HG02642 (cell line): ENCODE data around the gene SMPD1.
"Not testable (repeated sequence)": the region's sequence is repeated elsewhere in the genome, so short reads cannot be mapped to it uniquely, and the experiment has no call there.

Experiments
- ATAC-seq: cut with Tn5 transposase; IDR thresholded peaks from one replicate; pipeline ENCODE4 v1.9.1; 2021; ENCODE audit warnings: mild to moderate bottlenecking; ENCODE audit not compliant: unreplicated experiment, poor library complexity

Gene SMPD1

DNA sequence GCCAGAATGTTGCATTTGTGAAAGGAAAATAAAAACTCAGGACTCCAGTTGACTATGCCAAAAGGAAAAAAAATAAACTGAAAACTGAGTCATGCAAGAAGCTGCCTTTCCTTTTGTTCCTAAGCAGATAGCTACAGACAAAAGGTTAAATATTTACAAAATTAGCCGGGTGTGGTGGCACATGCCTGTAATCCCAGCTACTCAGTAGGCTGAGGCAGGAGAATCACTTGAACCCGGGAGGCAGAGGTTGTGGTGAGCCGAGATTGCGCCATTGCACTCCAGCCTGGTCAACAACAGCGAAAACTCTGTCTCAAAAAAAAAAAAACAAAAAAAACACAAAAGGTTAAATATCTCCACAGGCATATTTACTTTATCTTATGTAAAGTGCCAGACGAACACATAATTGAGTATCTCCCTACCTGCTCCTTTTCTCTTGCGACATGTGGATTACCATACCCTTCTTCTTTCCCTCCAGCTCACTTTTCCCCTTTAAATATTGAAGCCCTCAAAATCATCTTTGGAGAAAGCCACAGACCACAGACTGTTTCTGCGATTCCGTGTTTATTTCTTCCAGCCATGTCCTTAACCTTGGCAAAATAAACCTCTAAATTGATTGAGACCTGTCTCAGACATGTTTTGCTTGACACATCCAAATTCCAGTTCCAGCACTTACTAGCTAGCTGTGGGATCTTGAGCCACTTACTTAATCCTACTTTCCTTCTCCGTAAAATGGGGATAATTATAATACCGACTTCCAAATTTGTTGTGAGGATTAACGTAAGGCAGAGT lies 2.3 kb upstream of the SMPD1 start:
- ATAC-seq, result no peak

DNA sequence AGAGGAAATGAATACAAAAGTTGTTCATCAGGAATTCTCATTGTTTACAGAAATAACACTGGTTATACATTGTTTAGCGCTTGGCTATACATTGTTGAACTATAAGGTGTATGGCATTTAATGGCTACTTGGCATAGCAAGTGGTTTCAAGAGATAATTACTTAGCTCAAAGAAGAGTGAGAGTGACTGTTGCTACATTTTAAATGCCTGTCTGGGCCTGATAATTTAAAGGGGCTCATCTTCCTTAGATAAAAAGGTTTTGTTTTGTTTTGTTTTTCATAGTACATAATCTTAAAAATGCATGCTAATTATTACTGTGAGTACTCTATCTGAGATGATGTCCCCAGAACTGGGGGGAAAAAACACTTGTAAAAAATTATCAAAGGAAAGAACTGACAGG lies 1.5 kb upstream of the SMPD1 start:
- ATAC-seq, result no peak

DNA sequence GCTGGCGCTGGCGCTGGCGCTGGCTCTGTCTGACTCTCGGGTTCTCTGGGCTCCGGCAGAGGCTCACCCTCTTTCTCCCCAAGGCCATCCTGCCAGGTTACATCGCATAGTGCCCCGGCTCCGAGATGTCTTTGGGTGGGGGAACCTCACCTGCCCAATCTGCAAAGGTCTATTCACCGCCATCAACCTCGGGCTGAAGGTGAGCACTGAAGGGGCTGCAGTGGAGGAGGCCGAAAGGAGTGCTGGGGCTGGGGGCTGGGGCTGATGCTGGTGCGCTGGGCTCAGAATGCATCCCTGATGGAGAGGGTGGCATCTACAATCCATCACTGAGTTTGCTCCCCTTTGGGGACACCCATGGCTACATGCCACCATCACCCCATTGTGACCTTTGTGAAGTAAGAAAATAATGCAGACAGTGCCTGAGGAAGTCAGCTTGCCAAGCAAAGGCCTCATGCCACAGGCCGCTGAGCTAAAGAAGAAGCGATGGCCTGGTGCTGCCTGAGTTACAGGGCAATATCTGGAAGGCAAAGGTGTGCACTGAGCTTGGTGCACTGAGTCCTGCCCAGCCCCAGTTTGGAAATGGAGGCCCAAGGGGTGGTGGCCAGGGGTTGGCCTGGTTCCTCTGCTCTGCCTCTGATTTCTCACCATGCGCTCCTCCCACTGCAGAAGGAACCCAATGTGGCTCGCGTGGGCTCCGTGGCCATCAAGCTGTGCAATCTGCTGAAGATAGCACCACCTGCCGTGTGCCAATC lies 620 bp downstream of the SMPD1 start:
- no peak for ATAC-seq

DNA sequence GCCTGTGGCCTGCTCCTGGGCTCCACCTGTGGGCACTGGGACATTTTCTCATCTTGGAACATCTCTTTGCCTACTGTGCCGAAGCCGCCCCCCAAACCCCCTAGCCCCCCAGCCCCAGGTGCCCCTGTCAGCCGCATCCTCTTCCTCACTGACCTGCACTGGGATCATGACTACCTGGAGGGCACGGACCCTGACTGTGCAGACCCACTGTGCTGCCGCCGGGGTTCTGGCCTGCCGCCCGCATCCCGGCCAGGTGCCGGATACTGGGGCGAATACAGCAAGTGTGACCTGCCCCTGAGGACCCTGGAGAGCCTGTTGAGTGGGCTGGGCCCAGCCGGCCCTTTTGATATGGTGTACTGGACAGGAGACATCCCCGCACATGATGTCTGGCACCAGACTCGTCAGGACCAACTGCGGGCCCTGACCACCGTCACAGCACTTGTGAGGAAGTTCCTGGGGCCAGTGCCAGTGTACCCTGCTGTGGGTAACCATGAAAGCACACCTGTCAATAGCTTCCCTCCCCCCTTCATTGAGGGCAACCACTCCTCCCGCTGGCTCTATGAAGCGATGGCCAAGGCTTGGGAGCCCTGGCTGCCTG lies 1.4 kb downstream of the SMPD1 start:
- no peak for ATAC-seq

DNA sequence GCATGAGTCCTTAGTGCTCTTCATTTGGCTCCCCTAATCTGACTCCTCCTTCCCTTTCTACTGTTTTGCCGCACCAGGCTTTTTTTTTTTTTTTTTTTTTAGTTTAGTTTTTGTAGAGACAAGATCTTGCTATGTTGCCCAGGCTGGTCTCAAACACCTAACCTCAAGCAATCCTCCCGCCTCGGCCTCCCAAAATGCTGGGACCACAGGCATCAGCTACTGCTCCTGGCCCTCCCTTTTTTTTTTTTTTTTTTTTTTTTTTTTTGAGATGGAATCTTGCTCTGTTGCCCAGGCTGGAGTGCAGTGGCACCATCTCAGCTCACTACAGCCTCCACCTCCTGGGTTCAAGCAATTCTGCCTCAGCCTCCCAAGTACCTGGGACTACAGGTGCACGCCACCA lies 2.0 kb downstream of the SMPD1 start:
- not testable (repeated sequence) for ATAC-seq

DNA sequence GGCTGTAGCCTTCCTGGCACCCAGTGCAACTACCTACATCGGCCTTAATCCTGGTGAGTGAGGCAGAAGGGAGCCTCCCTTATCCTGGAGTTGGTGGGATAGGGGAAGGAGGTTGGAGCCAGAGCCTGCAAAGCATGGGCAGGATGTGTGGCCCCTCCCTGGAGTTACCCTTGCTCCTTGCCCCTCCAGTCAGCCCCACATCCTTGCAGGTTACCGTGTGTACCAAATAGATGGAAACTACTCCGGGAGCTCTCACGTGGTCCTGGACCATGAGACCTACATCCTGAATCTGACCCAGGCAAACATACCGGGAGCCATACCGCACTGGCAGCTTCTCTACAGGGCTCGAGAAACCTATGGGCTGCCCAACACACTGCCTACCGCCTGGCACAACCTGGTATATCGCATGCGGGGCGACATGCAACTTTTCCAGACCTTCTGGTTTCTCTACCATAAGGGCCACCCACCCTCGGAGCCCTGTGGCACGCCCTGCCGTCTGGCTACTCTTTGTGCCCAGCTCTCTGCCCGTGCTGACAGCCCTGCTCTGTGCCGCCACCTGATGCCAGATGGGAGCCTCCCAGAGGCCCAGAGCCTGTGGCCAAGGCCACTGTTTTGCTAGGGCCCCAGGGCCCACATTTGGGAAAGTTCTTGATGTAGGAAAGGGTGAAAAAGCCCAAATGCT lies 3.9 kb downstream of the SMPD1 start:
- no peak for ATAC-seq

DNA sequence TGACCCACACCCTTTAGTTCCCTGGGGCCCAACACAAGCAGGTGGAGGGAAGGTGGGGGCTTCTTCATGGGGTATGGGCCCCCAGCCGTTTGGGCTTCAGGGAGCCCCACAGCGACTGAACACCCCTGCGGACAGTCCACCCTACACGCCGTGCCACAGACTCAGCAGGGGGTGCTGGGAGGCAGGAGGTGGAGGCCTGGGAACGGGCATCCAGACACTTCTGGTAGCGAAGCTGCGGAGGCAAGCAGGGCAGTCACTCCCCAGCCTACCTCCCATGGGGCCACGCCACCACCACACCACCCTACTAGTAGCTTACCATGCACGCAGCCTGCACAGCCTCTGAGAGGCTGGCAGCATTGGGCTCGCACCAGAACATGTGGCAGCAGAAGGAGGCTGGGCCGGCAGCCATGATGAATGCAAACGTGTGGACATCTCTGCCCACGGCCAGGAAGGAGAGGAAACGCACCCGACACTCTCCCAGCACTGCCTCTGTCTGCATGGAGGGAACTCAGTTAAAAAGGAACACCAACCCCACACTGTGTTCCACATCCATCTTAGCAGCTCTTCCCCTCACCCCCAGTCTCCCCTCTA lies 5.3 kb downstream of the SMPD1 start:
- no peak for ATAC-seq

DNA sequence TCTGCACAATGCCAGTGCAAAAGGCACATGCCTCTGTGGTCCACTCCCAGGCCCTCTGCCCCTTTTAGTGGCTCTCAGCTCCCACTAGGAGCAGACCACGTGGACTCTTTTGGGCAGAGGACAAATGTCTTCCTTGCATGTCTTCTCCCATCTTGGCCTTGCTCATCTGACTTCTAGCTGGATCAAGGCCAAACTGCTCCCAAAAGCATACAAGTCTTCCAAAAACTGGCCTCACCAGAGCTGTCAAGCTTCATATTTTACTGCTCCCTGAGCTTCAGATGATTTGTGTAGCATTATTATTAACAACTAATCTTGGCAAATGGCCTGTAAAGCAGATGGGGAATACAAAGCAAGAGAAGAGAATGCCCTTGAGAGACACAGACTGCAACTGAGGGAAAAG lies 6.9 kb downstream of the SMPD1 start:
- no peak for ATAC-seq

DNA sequence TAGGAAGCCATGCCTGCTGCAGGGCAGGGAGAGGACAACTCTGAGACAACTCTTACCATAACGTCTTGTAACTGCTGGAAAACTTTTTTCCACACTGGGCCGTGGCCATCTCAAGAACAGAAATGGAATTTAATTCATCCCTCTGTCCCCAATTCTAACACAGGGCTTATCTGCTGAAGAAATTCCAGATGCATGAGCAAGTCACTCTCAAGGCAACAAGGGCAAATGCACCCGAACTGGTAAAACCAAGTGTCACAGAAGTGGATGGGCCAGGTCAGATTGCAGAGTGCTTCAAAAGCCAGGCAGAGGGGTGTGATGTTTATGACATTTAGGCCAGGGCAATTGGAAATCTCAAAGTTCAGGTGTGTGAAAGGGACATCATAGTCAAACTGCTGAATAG lies 7.4 kb downstream of the SMPD1 start:
- no peak for ATAC-seq

DNA sequence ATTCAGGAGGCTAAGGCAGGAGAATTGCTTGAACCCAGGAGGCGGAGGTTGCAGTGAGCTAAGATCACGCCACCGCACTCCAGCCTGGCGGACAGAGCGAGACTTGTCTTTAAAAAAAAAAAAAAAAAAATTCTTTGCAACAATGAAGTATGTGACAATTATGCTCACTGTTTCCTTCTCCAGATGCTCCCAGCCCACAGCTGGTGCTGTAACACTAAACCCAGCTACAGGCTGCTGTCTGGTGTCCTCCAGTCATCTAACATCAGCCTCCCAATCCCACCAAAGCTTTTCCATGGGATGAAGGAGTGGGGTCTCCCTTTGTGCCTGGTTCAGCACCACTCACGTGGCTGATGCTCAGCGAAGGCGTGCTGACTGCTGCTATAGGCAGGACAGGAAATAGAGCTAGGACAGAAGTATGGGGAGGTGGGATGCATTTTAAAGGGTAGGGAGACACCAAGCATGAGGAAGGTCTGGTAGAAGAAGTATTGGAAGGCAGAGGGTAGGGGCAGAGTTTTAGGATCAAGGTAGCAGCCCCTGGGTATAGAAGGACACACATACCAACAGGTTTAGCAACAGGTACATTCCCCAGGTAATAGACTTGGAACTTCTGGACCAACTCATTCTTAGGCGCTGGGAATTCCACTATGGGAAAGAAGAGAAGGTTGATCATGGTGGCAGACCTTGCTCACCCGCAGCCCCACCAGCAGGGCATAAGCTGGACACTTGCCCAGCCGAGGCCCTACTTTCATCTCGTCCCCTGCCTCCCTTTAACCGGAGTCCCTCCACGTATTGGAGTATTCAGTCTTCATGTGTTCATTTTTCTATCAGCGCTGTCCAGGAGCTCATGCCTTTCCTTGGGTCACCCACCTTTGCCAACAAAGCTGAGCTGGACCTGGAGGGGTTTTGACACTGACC lies 10.4 kb downstream of the SMPD1 start:
- no peak for ATAC-seq

DNA sequence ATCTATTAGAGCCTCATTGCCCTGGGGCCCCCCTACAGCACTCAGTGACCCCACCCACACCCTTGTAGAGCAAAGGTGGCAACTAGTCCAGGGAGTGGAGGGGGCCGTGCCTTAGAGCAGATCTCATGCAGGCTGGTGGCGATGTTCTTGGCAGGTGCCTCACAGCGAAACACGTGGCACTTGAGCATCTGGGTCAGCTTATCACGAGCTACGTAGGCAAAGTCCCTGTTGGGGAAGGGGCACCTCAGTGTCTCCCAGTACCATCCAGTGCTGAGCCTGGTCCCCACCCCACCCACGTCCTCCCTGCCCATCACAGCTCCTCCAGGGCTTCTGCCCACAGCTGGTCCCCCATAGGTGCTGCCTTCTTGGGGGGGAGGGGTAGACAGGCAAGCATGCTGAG lies 11.2 kb downstream of the SMPD1 start:
- no peak for ATAC-seq

DNA sequence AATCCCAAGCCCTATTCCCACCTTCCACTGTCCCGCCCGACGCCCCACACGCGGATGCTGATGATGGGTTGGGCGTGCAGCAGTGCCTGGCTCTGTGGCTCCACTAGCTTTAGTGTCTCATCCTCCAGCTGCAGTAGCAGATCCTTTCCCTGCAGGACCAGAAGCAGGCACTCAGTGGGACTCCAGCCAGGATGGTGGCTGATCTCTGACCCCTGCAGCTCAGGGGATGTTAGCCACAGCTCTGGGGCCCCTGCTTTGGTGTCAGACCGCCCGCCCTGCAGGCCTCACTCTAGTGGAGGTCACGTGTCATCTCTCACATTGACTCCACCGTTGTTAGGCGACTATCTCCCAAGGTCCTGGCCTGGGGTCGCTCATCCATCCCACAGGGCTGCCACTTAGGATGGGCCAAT lies 11.8 kb downstream of the SMPD1 start:
- ATAC-seq, result peak; percentile 30

DNA sequence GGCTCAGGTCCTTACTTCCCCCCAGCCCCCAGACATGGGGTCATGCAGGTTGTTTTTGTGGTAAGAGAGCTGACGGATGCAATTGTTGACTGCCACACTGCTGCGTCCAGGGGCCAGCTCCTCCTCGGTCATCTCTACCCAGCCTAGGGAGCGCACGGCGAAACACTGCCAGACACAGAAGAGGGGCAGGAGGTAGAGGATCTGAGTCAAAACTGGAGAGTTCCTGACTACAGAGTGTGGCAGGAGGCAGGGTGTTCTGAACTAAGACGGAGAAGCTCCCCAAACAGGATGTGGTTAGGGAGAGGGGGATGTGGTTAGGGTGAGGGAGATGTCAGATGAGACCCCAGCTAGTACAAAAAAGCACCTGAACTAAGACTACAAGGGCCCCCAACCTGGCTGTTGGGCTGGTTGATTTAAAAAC lies 12.3 kb downstream of the SMPD1 start:
- ATAC-seq, result peak; percentile 89

DNA sequence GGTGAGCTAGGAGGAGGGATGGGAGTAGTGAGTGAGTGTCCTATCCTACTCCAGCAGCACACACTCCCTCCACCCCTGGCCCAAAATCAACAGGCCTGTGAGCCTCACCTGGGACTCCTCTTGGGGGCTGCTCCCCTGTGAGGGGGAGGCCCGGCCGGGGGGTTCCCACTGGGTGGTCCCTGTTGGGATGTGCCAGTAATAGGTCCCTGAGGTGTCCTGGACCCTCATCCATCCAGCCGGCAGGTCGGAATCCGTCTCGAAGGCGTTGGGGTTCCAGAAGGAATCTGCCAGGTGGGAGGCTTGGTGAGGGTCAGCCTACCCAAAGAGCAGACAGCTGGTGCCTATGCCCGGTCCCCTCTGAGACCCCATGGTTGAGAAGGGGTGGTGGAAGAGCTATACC lies 13.3 kb downstream of the SMPD1 start:
- ATAC-seq, result no peak

DNA sequence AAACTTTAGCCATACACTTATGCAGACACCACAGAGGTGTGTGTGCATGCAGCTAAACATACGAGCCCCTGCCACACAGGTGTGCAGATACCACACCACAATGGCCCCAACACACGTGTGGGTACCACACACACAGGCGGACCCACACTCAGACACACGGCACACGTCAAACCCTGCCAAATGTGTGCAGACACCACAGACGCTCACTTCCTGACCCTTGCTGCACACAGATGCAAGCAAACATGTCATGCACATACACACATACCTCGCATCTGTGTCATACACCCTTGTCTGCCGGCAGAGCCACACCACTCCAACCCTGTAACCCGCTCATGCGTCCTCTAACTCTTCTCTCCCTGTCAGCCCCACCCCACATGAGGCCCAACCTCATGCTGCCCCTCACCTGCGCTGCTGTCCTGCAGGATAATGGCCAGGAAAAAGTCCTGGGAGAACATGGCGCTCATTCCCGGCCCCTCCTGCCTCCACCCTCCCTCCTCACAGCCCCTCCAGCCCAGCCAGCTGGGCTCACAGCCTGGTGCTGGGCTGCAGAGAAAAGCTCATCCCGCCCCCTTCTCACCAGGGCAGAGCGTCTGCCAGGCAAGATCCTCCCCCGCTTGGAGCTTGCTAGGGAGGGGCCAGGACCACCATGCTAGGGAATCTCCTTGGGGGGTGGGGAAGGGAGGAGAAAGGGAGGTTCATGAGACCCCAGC lies 14.2 kb downstream of the SMPD1 start:
- no peak for ATAC-seq

DNA sequence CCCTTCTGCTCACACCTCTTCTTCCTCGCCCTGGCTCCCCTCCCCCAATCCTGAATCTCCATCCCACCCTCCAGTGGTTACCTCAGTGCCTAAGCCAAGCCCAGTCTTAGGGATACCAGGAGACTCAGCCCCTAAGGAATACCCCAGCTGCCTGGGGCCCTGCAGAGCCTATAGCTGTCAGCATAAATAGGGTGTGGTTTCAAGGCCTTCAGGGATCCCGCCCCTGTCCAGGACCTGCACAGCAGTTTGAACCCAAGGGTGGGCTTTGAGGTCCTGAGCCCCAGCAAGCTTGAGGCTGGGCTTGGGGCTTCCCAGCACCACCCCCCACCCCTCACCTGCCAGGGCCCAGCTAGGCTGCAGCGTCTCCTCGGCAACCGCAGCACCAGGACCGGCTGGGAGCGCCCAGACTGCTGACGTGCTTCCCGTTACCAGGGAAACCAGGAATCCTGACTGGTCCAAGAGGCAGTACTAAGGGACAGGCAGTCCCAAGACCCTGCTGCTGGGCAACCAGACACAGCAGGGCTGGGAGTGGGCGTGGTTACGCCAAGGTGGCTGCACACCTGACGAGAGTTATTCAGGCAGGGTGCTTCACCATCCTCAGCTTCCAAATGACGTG lies 14.9 kb downstream of the SMPD1 start:
- no peak for ATAC-seq

DNA sequence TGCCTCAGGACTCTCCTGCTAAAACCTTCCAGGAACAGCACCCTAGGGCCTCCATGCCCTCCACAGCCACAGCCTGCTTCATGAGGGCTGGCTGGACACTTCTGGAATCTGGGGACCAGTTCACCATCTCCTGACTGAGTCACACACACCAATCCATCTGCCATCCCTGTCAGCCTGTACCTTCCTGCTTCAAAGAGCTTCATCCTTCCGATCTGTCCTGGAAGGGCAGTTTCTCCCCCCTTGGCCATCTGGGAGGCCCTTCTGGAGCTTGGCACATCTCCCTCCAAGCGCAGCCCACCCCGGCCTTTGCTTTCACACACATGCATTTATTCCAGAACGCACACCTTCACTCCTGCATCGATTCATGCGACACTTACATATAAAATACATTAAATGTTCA lies 15.6 kb downstream of the SMPD1 start:
- ATAC-seq, result no peak

DNA sequence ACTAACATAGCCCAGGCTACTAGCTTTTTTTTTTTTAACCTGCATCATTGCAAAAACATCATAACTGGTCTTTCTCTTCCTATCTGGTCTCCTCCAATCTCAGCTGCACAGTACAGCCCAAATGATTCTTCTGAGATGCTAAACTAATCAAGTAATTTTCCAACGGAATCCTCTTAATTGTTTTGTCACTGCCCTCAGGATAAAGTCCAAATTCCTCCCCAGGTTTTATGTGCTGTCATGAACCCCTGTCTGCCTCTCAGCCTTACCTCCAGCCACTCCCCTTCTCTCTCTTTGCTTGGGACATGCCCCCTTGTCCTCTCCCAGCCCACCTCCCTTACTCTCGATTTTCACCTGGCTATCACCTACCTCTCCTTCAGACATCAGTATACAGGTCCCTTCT lies 16.1 kb downstream of the SMPD1 start:
- ATAC-seq, result no peak
